Kidney (tissue), 14 donors: ENCODE data around the gene ITM2C. TPM values are rescaled to one million over a fixed set of nuclear protein-coding genes. Genes with fewer than 3 reads are reported as not detected.

Experiments used
- DNase-seq, 5 donors: peaks; one replicate each; pipeline ENCODE4 v3.0.0-alpha.2; 2013 to 2020
- FAIRE-seq: peaks from 2 replicates; lab custom pipeline; 2012; peaks lifted over from hg19 to GRCh38; lab: Jason Lieb, UNC
- H3K27ac ChIP-seq, 2 donors: one replicate each; pipeline ENCODE4 v1.7.0; 2013; ENCODE audit warnings: low read depth in 2 of 2, low read length in 2 of 2, inconsistent platforms in 1 of 2
- H3K27me3 ChIP-seq: one replicate; pipeline ENCODE4 v1.7.1; 2013; ENCODE audit warnings: low read length, inconsistent platforms; ENCODE audit not compliant: control insufficient read depth, insufficient read depth
- H3K36me3 ChIP-seq, 3 donors: one replicate each; pipeline versions ENCODE4 v1.7.0 to v1.7.1; 2013; ENCODE audit warnings: low read length in 3 of 3, control low read depth in 1 of 3, inconsistent platforms in 1 of 3; ENCODE audit not compliant: insufficient read depth in 3 of 3, control insufficient read depth in 2 of 3
- H3K4me1 ChIP-seq, 3 donors: one replicate each; pipeline versions ENCODE4 v1.7.0 to v1.7.1; 2013; ENCODE audit warnings: low read length in 3 of 3, inconsistent platforms in 1 of 3, low read depth in 1 of 3; ENCODE audit not compliant: control insufficient read depth in 2 of 3, insufficient read depth in 2 of 3
- H3K4me3 ChIP-seq, 3 donors: one replicate each; pipeline versions ENCODE4 v1.7.0 to v1.8.1; 2013; ENCODE audit warnings: low read length in 3 of 3, control low read depth in 1 of 3, inconsistent platforms in 1 of 3
- H3K9ac ChIP-seq, 3 donors: one replicate each; pipeline versions ENCODE4 v1.7.0 to v1.7.1; 2013; ENCODE audit warnings: low read length in 3 of 3, control low read depth in 1 of 3, inconsistent platforms in 1 of 3
- H3K9me3 ChIP-seq, 3 donors: one replicate each; pipeline versions ENCODE4 v1.7.0 to v1.7.1; 2013; ENCODE audit warnings: low read length in 3 of 3, control low read depth in 1 of 3, inconsistent platforms in 1 of 3; ENCODE audit not compliant: control insufficient read depth in 2 of 3, insufficient read depth in 1 of 3
- intact Hi-C: fragments of 100-400 bp; cut with DNase I; formaldehyde crosslinking; loops from one replicate; pipeline ENCODE4 v1.11.1; 2022
- polyA plus RNA-seq: library from polyadenylated mRNA; stranded (reverse); fragments of 350-450 nt; fragmentation: Illumina TruSeq; extraction: RNeasy Lipid Tissue Mini Kit (QIAGEN cat#74804); gene quantifications from one replicate; pipeline ENCODE4 v1.2.3, GENCODE V29; 2014; ENCODE audit warnings: low read depth, low replicate concordance; ENCODE audit not compliant: insufficient read depth
- total RNA-seq: library from RNA; stranded (reverse); fragmentation: NEBNext Ultra II Directional; extraction: Animal tissue kit (Norgen Biotek cat#: 25700); gene quantifications from one replicate; pipeline ENCODE4 v1.2.1, GENCODE V29; 2021
- TF ChIP-seq, protein P1 (sequence below): IDR thresholded peaks from 3 replicates; pipeline ENCODE4 v1.5.1; 2012; ENCODE audit warnings: mild to moderate bottlenecking, moderate library complexity, borderline replicate concordance; ENCODE audit not compliant: insufficient read depth; ENCODE audit errors: extremely low read depth
- donor health status: control.
- donor health status: control.
- donor health status: control.
- donor health status: control.
- donor health status: control.
- donor health status: DM: yes; HTN: yes; CAD: no.
- donor health status: Normal renal cell carcinoma (clear cell type).

Gene ITM2C
- total and polyA plus RNA-seq, 2 donors from 2014 or later = 308 to 1,131 TPM

DNA sequence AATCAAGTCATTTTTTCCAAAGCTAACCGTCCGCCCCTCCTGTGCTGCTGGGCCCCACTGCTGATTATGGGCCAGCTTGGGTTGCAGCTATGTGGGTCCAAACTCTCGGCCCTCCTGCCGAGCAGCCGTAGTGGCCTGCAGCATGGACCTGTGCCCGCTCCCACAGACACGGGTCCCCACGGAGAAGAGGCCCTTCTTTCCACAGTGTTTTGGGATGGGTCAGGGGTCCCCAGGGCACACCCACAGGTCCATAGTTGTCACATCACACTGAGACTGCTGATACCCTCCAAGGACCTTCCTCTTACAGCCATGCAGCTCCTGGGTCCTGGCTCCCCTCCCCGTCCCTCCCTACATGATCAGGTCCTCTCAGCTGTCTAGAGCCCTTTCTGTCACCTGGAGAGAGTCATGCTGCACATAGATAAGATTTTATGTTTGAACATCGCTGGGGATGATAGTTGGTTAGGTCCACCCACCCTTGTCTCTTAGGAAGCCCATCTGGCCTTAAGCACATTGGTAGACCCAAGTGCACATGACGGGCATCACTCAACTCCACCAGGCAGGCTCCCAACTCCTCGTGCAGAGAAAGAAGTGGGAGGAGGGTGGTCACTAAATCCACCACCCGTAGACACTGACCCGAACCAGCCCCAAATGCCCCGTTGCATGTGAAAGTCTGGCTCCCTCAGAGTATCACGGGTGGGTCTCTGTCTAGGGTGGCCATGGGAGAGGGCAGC, 42.8 kb downstream of the ITM2C start:
- Histone ChIP-seq H3K36me3 (no peaks in the 10 kb centered on the region), H3K9ac (no peak overlapping the region), H3K4me3 (no peak overlapping the region), H3K27ac (no peak overlapping the region), H3K27me3 (no peaks in the 10 kb centered on the region), H3K9me3 (no peaks in the 10 kb centered on the region), H3K4me1 (peaks cover 0 to 3% (median 0%) of the 10 kb centered on the region in 3 donors)
- peak in 1 of 5 donors; percentile 42 for DNase-seq
- FAIRE-seq = no peak
- TF ChIP-seq, protein P1, sequence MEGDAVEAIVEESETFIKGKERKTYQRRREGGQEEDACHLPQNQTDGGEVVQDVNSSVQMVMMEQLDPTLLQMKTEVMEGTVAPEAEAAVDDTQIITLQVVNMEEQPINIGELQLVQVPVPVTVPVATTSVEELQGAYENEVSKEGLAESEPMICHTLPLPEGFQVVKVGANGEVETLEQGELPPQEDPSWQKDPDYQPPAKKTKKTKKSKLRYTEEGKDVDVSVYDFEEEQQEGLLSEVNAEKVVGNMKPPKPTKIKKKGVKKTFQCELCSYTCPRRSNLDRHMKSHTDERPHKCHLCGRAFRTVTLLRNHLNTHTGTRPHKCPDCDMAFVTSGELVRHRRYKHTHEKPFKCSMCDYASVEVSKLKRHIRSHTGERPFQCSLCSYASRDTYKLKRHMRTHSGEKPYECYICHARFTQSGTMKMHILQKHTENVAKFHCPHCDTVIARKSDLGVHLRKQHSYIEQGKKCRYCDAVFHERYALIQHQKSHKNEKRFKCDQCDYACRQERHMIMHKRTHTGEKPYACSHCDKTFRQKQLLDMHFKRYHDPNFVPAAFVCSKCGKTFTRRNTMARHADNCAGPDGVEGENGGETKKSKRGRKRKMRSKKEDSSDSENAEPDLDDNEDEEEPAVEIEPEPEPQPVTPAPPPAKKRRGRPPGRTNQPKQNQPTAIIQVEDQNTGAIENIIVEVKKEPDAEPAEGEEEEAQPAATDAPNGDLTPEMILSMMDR = no peak
- intact Hi-C loops = loop anchor here (10.0 kb wide), 1 partner anchor 77 kb away; no protein-coding TSS in a partner anchor

DNA sequence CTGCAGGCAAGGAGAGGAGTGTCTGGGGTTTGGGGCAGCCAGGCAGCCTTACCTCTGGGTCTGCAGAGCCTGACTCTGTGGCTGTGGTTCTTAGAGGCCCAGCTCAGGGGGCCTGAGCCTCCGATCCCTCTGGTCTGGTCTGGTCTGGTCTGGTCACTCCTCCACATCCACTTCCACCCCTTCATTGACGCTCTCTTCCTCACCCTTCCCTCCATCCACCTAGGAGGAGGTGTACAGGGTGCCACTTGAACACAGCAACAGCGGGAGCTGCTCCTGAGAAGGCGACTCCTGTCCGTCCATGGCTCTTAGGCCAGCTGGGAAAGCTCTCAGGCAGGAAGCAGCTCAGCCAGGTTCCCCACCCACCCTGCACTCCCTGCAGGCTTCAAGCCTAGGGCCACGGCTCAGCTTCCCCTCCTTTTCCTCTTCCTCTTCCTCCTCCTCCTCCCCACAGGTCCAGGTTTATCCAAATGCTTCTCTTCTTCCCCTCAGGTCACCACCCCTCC, 43.4 kb downstream of the ITM2C start:
- no peaks in the 10 kb centered on the region for H3K27me3 ChIP-seq
- no peaks in the 10 kb centered on the region for H3K9me3 ChIP-seq
- TF ChIP-seq, protein P1 = no peak
- no peak overlapping the region for H3K27ac ChIP-seq
- peaks cover 0 to 3% (median 0%) of the 10 kb centered on the region in 3 donors for H3K4me1 ChIP-seq
- DNase-seq (peak in 2 of 5 donors; percentile 63 to 71), FAIRE-seq (no peak)
- intact Hi-C loops = loop anchor here (10.0 kb wide), 1 partner anchor 77 kb away; no protein-coding TSS in a partner anchor
- peak overlapping the region in 1 of 3 donors; percentile 11 for H3K4me3 ChIP-seq
- H3K9ac ChIP-seq = no peak overlapping the region
- no peaks in the 10 kb centered on the region for H3K36me3 ChIP-seq

DNA sequence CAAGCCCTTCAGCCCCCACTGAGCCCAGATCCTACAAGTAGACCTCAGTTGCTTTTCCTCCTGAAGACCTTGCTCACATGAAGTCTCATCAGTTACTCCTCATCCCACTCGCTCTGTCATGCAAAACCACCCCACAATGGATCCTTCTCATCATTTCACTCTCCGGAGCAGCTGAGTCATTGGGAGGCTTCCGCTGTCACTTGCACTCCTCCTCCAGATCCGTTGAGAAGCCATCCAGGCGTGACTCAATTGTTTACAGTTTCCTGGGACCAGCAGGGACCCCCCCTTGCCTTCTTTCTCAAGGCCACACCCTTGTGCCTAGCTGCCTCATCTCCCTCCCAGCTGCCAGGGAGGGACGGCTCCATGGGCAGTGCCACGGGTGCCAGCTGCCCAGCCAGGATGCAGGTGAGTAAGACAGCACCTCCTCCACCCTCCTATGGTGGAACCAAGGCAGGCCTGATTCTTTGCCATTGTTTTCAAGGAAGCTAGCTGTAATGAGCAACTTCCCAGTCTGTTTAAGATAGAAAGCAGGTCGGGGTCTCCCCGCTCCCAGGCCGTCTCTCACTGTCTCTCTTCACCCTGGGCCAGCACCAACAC, 44.0 kb downstream of the ITM2C start:
- no peak overlapping the region for H3K4me3 ChIP-seq
- DNase-seq (peak in 4 of 5 donors; percentile 87 to 95 (median 93)), FAIRE-seq (no peak)
- no peaks in the 10 kb centered on the region for H3K9me3 ChIP-seq
- intact Hi-C loops = loop anchor here (10.0 kb wide), 1 partner anchor 76 kb away; no protein-coding TSS in a partner anchor
- no peaks in the 10 kb centered on the region for H3K27me3 ChIP-seq
- TF ChIP-seq, protein P1 = no peak
- H3K9ac ChIP-seq = no peak overlapping the region
- no peak overlapping the region for H3K27ac ChIP-seq
- peaks cover 0 to 3% (median 0%) of the 10 kb centered on the region in 3 donors for H3K4me1 ChIP-seq
- H3K36me3 ChIP-seq = no peaks in the 10 kb centered on the region
